Naive thymus-derived CD8-positive, alpha-beta T cell (primary cell): ENCODE results near the gene THOC6. TPM values are rescaled to one million over a fixed set of nuclear protein-coding genes. Genes with fewer than 3 reads are reported as not detected.
A peak's percentile ranks its signal among the peaks of the same experiment; 100 is the strongest.
"Not testable (repeated sequence)": the region's sequence is repeated elsewhere in the genome, so short reads cannot be mapped to it uniquely, and the experiment has no call there.

Experiments
- ATAC-seq, 2 donors: fragments of 150-1000 bp; cut with Tn5 transposase in 1 of 2; sonication (Bioruptor Pico), chemical (Tn5 transposase) in 1 of 2; 1 replicate in 1 of 2; 2 replicates in 1 of 2; pipeline ENCODE4 v1.10.0; 2021; ENCODE audit warnings: mild to moderate bottlenecking in 2 of 2, moderate library complexity in 2 of 2
- POLR2A ChIA-PET: fragments of 350-600 bp; sonication (Branson Sonifier 250); formaldehyde crosslinking; loops from one replicate; lab custom pipeline; 2021; ENCODE audit warnings: antibody characterized with exemption; lab: Charles Lee
- DNase-seq, 10 donors: peaks; one replicate each; pipeline versions ENCODE4 v3.0.0 to v3.0.0-alpha.2; 2020 to 2022
- H3K27ac Mint-ChIP-seq, 10 donors: one replicate each; pipeline ENCODE4 v1.8.0; 2020 to 2022; ENCODE audit warnings: mild to moderate bottlenecking in 10 of 10, mixed read lengths in 10 of 10, moderate library complexity in 4 of 10, inconsistent platforms in 1 of 10
- H3K27me3 Mint-ChIP-seq, 5 donors: one replicate each; pipeline ENCODE4 v1.8.0; 2021 to 2022; ENCODE audit warnings: mixed read lengths in 5 of 5
- H3K36me3 Mint-ChIP-seq, 3 donors: one replicate each; pipeline ENCODE4 v1.8.0; 2020 to 2022; ENCODE audit warnings: mixed read lengths in 3 of 3, mild to moderate bottlenecking in 2 of 3, inconsistent platforms in 1 of 3
- H3K4me1 Mint-ChIP-seq, 4 donors: one replicate each; pipeline ENCODE4 v1.8.0; 2021 to 2022; ENCODE audit warnings: mixed read lengths in 4 of 4
- H3K4me3 Mint-ChIP-seq, 10 donors: one replicate each; pipeline ENCODE4 v1.8.0; 2020 to 2022; ENCODE audit warnings: mild to moderate bottlenecking in 10 of 10, mixed read lengths in 10 of 10, moderate library complexity in 6 of 10, inconsistent platforms in 1 of 10
- H3K9me3 Mint-ChIP-seq, 9 donors: one replicate each; pipeline ENCODE4 v1.8.0; 2020 to 2022; ENCODE audit warnings: mixed read lengths in 9 of 9, mild to moderate bottlenecking in 3 of 9, inconsistent platforms in 1 of 9, moderate library complexity in 1 of 9
- polyA plus RNA-seq, 3 donors: library from polyadenylated mRNA; unstranded; fragments of 300-500 nt; fragmentation: Illumina TruSeq; gene quantifications; one replicate each; pipeline ENCODE4 v1.2.3, GENCODE V29; 2021
- total RNA-seq, 8 experiments: library from RNA in 2 of 8; stranded (reverse) in 2 of 8; gene quantifications; one replicate each; pipeline ENCODE4 v1.2.3 and lab custom pipeline; 2021 to 2026

The THOC6 gene
- total and polyA plus RNA-seq, 5 experiments from 2014 or later = 24.2 to 59.0 (median 45.2) TPM

- not testable (repeated sequence) for ATAC-seq, H3K27me3 Mint-ChIP-seq, DNase-seq, H3K9me3 Mint-ChIP-seq
- peaks cover 0 to 30% (median 4%) of the 10 kb centered on the region in 3 donors for H3K36me3 Mint-ChIP-seq
- peak overlapping the region; percentile 66 to 100 (median 91) for H3K27ac Mint-ChIP-seq
- POLR2A ChIA-PET = interaction anchor here (2.2 to 17.1 kb wide), 4 partner anchors 10 to 57 kb away, joined by 7 to 261 read pairs (median 8); partner anchors contain the start of gene ZSCAN10
- H3K4me1 Mint-ChIP-seq = peaks cover 57 to 95% (median 85%) of the 10 kb centered on the region in 4 donors
- peak overlapping the region in 8 of 10 donors; percentile 29 to 75 (median 60) for H3K4me3 Mint-ChIP-seq
These were observed 48.3 kb downstream of the THOC6 start for GRCh38 chr16:3072148-3072547.

GRCh38 chr16:3072576-3073263 lies 48.9 kb downstream of the THOC6 start:
- not testable (repeated sequence) for H3K27me3 Mint-ChIP-seq, H3K9me3 Mint-ChIP-seq
- Mint-ChIP-seq H3K4me1 (peaks cover 53 to 94% (median 86%) of the 10 kb centered on the region in 4 donors), H3K36me3 (peaks cover 1 to 24% (median 3%) of the 10 kb centered on the region in 3 donors), H3K4me3 (peak overlapping the region in 7 of 10 donors; percentile 41 to 87 (median 78)), H3K27ac (peak overlapping the region; percentile 92 to 100 (median 98))
- ATAC-seq (peak in 1 of 2 donors; percentile 29), DNase-seq (peak in 7 of 10 donors; percentile 21 to 74 (median 46))
- POLR2A ChIA-PET = interaction anchor here (0.5 to 17.1 kb wide), 6 partner anchors 9 to 58 kb away, joined by 3 to 261 read pairs (median 7); partner anchors contain the start of gene ZSCAN10

DNA sequence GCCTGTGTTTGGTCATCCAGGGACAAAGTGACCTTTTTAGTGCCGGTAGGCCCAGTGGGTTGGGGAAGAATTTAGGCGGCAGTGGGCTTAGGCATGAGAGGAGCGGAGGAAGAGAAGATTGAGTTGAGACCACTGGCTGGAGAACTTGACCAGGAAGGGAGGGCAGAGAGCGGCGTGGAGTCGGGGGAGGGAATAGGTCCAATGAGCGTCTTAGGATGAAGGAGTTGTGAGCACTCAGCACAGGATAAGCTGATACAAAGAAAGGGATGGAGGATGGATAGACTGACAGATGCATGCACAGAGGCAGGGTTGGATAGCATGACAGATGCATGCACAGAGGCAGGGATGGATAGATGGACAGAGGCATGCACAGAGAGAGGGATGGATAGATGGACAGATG lies 49.6 kb downstream of the THOC6 start:
- Mint-ChIP-seq H3K36me3 (peaks cover 4 to 17% (median 5%) of the 10 kb centered on the region in 3 donors), H3K4me3 (peak overlapping the region; percentile 31 to 89 (median 82)), H3K9me3 (peaks cover 0 to 7% (median 0%) of the 10 kb centered on the region in 9 donors), H3K27me3 (no peaks in the 10 kb centered on the region), H3K4me1 (peaks cover 54 to 94% (median 88%) of the 10 kb centered on the region in 4 donors), H3K27ac (peak overlapping the region; percentile 92 to 100 (median 98))
- DNase-seq (no peak), ATAC-seq (no peak)
- POLR2A ChIA-PET = interaction anchor here (0.5 to 17.1 kb wide), 5 partner anchors 8 to 57 kb away, joined by 3 to 261 read pairs (median 8); partner anchors contain the start of genes IL32 and ZSCAN10

- Mint-ChIP-seq H3K4me3 (peak overlapping the region; percentile 58 to 89 (median 82)), H3K9me3 (peaks cover 0 to 7% (median 0%) of the 10 kb centered on the region in 9 donors)
These were observed 51.2 kb downstream of the THOC6 start for GRCh38 chr16:3074860-3075522.

GRCh38 chr16:3075523-3075915 lies 51.7 kb downstream of the THOC6 start:
- DNase-seq (no peak), ATAC-seq (peak; percentile 15 to 34)
- Mint-ChIP-seq H3K4me3 (peak overlapping the region; percentile 58 to 89 (median 82)), H3K4me1 (peaks cover 51 to 86% (median 84%) of the 10 kb centered on the region in 4 donors), H3K27me3 (no peaks in the 10 kb centered on the region), H3K9me3 (peaks cover 0 to 7% (median 0%) of the 10 kb centered on the region in 9 donors), H3K36me3 (peaks cover 0 to 8% (median 5%) of the 10 kb centered on the region in 3 donors), H3K27ac (peak overlapping the region; percentile 92 to 100 (median 98))
- POLR2A ChIA-PET = interaction anchor here (0.9 to 17.1 kb wide), 13 partner anchors 9 to 83 kb away, joined by 3 to 261 read pairs (median 16); partner anchors contain the start of genes HCFC1R1, IL32, THOC6 and TNFRSF12A

More at GRCh38 chr16:3074860-3075522, 51.2 kb downstream of the THOC6 start:
- POLR2A ChIA-PET = interaction anchor here (0.6 to 17.1 kb wide), 19 partner anchors 9 to 427 kb away, joined by 3 to 261 read pairs (median 6); partner anchors contain the start of genes HCFC1R1, IL32, THOC6 and TNFRSF12A
- H3K36me3 Mint-ChIP-seq = peaks cover 5 to 8% (median 5%) of the 10 kb centered on the region in 3 donors
- no peaks in the 10 kb centered on the region for H3K27me3 Mint-ChIP-seq
- peaks cover 53 to 89% (median 87%) of the 10 kb centered on the region in 4 donors for H3K4me1 Mint-ChIP-seq
- peak; percentile 91 to 96 for ATAC-seq
- DNase-seq = peak; percentile 37 to 93 (median 82)
- peak overlapping the region; percentile 92 to 100 (median 98) for H3K27ac Mint-ChIP-seq

DNA sequence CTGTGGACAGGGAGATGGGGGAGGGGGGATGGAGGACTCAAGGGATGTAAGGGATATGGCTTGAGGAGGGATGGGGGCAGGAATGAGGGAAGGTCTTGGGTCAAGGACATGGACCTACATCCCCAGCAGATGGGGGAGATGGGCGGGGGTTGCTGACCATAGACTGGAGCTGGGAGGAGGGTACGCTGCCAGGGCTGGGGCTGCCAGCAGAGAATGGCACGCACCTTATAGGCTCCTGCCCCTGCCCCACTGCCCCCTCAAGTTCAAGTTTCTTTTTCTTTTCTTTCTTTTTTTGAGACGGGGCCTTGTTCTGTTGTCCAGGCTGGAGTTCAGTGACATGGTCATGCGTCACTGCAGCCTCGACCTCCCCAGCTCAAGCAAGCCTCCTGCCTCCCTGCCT lies 52.1 kb downstream of the THOC6 start:
- DNase-seq, H3K27me3 Mint-ChIP-seq, ATAC-seq, H3K36me3 Mint-ChIP-seq, H3K9me3 Mint-ChIP-seq: not testable (repeated sequence)
- Mint-ChIP-seq H3K4me1 (peaks cover 53 to 85% (median 83%) of the 10 kb centered on the region in 4 donors), H3K4me3 (peak overlapping the region in 9 of 10 donors; percentile 36 to 87 (median 68)), H3K27ac (peak overlapping the region; percentile 92 to 100 (median 98))
- POLR2A ChIA-PET = interaction anchor here (0.7 to 17.1 kb wide), 9 partner anchors 11 to 82 kb away, joined by 3 to 261 read pairs (median 19); partner anchors contain the start of genes IL32 and ZSCAN10

GRCh38 chr16:3076577-3076976 lies 52.7 kb downstream of the THOC6 start:
- Mint-ChIP-seq H3K27ac (peak overlapping the region; percentile 92 to 100 (median 98)), H3K4me3 (peak overlapping the region; percentile 46 to 87 (median 68)), H3K36me3 (peaks cover 0 to 11% (median 5%) of the 10 kb centered on the region in 3 donors), H3K4me1 (peaks cover 48 to 82% (median 80%) of the 10 kb centered on the region in 4 donors), H3K9me3 (peaks cover 0 to 7% (median 0%) of the 10 kb centered on the region in 9 donors), H3K27me3 (no peaks in the 10 kb centered on the region)
- ATAC-seq (no peak), DNase-seq (no peak)
- POLR2A ChIA-PET = interaction anchor here (0.7 to 17.1 kb wide), 11 partner anchors 11 to 188 kb away, joined by 3 to 261 read pairs (median 16); partner anchors contain the start of genes IL32 and ZSCAN10

Other genes with a start within 250 kb of the THOC6 start
- gene ELOB, start 246.8 kb upstream of the THOC6 start, total RNA-seq = 100 to 1,000 TPM; 121 to 137 TPM
- 100 to 1,000 TPM; 230 to 301 (median 288) TPM for gene ELOB, start 246.8 kb upstream of the THOC6 start, polyA plus RNA-seq
- gene PRSS33, start 236.5 kb upstream of the THOC6 start, total RNA-seq = not detected
- gene PRSS33, start 236.5 kb upstream of the THOC6 start, polyA plus RNA-seq = under 1 TPM in 1 of 3 donors, not detected in 2; 0.99 TPM
- not detected for gene PRSS41, start 225.6 kb upstream of the THOC6 start, total RNA-seq
- gene PRSS41, start 225.6 kb upstream of the THOC6 start, polyA plus RNA-seq = not detected
- 1 to 10 TPM; 2.0 to 2.9 TPM for gene PRSS21, start 206.8 kb upstream of the THOC6 start, total RNA-seq
- gene PRSS21, start 206.8 kb upstream of the THOC6 start, polyA plus RNA-seq = 10 to 100 TPM in 1 of 3 donors, 1 to 10 TPM in 2; 1.5 to 14.7 (median 3.2) TPM
- not detected for gene ZG16B, start 193.7 kb upstream of the THOC6 start, total RNA-seq
- not detected for gene ZG16B, start 193.7 kb upstream of the THOC6 start, polyA plus RNA-seq
- not detected for gene PRSS22, start 165.9 kb upstream of the THOC6 start, total RNA-seq
- not detected for gene PRSS22, start 165.9 kb upstream of the THOC6 start, polyA plus RNA-seq
- gene FLYWCH2, start 140.8 kb upstream of the THOC6 start, total RNA-seq = 10 to 100 TPM; 22.2 to 26.0 TPM
- gene FLYWCH2, start 140.8 kb upstream of the THOC6 start, polyA plus RNA-seq = 10 to 100 TPM; 18.0 to 28.8 (median 26.5) TPM
- 100 to 1,000 TPM; 109 to 113 TPM for gene FLYWCH1, start 112.1 kb upstream of the THOC6 start, total RNA-seq
- gene FLYWCH1, start 112.1 kb upstream of the THOC6 start, polyA plus RNA-seq = 10 to 100 TPM in 2 of 3 donors, 1 to 10 TPM in 1; 5.9 to 18.4 (median 13.5) TPM
- gene KREMEN2, start 59.8 kb upstream of the THOC6 start, total RNA-seq = not detected
- gene KREMEN2, start 59.8 kb upstream of the THOC6 start, polyA plus RNA-seq = not detected
- under 1 TPM; 0.27 to 0.60 TPM for gene PAQR4, start 54.7 kb upstream of the THOC6 start, total RNA-seq
- gene PAQR4, start 54.7 kb upstream of the THOC6 start, polyA plus RNA-seq = under 1 TPM in 2 of 3 donors, not detected in 1; 0.28 to 0.79 TPM
- not detected for gene PKMYT1, start 43.6 kb upstream of the THOC6 start, total RNA-seq
- under 1 TPM in 1 of 3 donors, not detected in 2; 0.37 TPM for gene PKMYT1, start 43.6 kb upstream of the THOC6 start, polyA plus RNA-seq
- not detected for gene CLDN9, start 11.1 kb upstream of the THOC6 start, total RNA-seq
- gene CLDN9, start 11.1 kb upstream of the THOC6 start, polyA plus RNA-seq = not detected
- gene CLDN6, start 5.9 kb upstream of the THOC6 start, total RNA-seq = not detected
- not detected for gene CLDN6, start 5.9 kb upstream of the THOC6 start, polyA plus RNA-seq
- gene TNFRSF12A, start 3.7 kb upstream of the THOC6 start, total RNA-seq = under 1 TPM in 1 of 2 experiments, not detected in 1; 0.57 TPM
- gene TNFRSF12A, start 3.7 kb upstream of the THOC6 start, polyA plus RNA-seq = under 1 TPM in 1 of 3 donors, not detected in 2; 0.33 TPM
- 10 to 100 TPM; 14.0 to 15.1 TPM for gene HCFC1R1, start 93 bp upstream of the THOC6 start, total RNA-seq
- gene HCFC1R1, start 93 bp upstream of the THOC6 start, polyA plus RNA-seq = 10 to 100 TPM; 13.1 to 16.5 (median 16.5) TPM
- not detected for gene BICDL2, start 12.9 kb downstream of the THOC6 start, total RNA-seq
- not detected for gene BICDL2, start 12.9 kb downstream of the THOC6 start, polyA plus RNA-seq
- gene MMP25, start 22.5 kb downstream of the THOC6 start, total RNA-seq = under 1 TPM; 0.38 to 0.60 TPM
- under 1 TPM; 0.36 to 0.94 (median 0.60) TPM for gene MMP25, start 22.5 kb downstream of the THOC6 start, polyA plus RNA-seq
- 100 to 1,000 TPM; 363 to 375 TPM for gene IL32, start 41.6 kb downstream of the THOC6 start, total RNA-seq
- 1,000 to 10,000 TPM; 1,686 to 2,118 (median 1,952) TPM for gene IL32, start 41.6 kb downstream of the THOC6 start, polyA plus RNA-seq
- under 1 TPM in 1 of 2 experiments, not detected in 1; 0.26 TPM for gene ZSCAN10, start 75.3 kb downstream of the THOC6 start, total RNA-seq
- gene ZSCAN10, start 75.3 kb downstream of the THOC6 start, polyA plus RNA-seq = not detected
- not detected for gene ZNF205, start 88.6 kb downstream of the THOC6 start, total RNA-seq
- gene ZNF205, start 88.6 kb downstream of the THOC6 start, polyA plus RNA-seq = not detected
- gene ZNF213, start 111.0 kb downstream of the THOC6 start, total RNA-seq = 1 to 10 TPM; 8.9 to 9.2 TPM
- 1 to 10 TPM in 1 of 3 donors, under 1 TPM in 2; 0.27 to 2.5 (median 0.90) TPM for gene ZNF213, start 111.0 kb downstream of the THOC6 start, polyA plus RNA-seq
- gene OR1F1, start 164.2 kb downstream of the THOC6 start, total RNA-seq = not detected
- not detected for gene OR1F1, start 164.2 kb downstream of the THOC6 start, polyA plus RNA-seq
- gene ZNF200, start 211.1 kb downstream of the THOC6 start, total RNA-seq = 10 to 100 TPM; 24.5 to 25.8 TPM
- gene ZNF200, start 211.1 kb downstream of the THOC6 start, polyA plus RNA-seq = 10 to 100 TPM in 2 of 3 donors, 1 to 10 TPM in 1; 6.8 to 14.3 (median 13.9) TPM
- under 1 TPM; 0.41 to 0.60 TPM for gene MEFV, start 232.6 kb downstream of the THOC6 start, total RNA-seq
- gene MEFV, start 232.6 kb downstream of the THOC6 start, polyA plus RNA-seq = not detected